Activated effector memory CD4-positive, alpha-beta T cell treated with anti-CD3 and anti-CD28 coated beads, Interleukin-2, amount 50 U/mL, for 16 hours (primary cell): Measurements from ENCODE around the gene SEMA6B.
"Not testable (repeated sequence)": the region's sequence is repeated elsewhere in the genome, so short reads cannot be mapped to it uniquely, and the experiment has no call there.

Experiments used
- DNase-seq: peaks from one replicate; pipeline ENCODE4 v3.0.0-alpha.2; 2020

Gene SEMA6B

DNA sequence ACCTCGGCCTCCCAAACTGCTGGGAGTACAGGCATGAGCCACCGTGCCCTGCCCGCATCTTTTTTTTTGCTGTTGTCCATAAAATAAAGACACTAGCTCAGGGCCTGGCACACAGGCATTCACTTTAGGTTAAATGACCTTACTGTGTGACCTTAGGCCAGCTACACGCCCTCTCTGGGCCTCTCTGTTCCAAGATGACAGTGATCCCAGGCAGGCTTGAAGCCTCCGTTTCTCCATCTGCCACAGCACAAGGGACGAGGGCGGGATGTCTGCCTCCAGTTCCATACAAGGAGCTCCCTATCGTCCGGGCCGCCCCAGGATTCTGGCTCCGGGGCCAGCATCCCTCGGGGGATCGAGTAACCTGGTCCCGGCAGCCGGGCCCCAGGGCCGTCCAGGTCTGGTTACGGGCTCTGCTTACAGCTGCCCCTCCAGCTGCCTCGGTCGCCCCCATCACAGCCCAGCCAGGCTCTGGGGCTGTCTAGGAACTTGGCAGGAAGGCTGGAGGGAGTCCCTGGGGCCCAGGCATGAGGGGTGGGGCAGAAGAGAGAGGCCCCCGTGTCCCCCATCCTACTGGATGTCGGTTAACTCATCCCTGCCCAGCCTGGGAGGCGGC is 11.9 kb upstream of the SEMA6B start:
- DNase-seq = no peak

DNA sequence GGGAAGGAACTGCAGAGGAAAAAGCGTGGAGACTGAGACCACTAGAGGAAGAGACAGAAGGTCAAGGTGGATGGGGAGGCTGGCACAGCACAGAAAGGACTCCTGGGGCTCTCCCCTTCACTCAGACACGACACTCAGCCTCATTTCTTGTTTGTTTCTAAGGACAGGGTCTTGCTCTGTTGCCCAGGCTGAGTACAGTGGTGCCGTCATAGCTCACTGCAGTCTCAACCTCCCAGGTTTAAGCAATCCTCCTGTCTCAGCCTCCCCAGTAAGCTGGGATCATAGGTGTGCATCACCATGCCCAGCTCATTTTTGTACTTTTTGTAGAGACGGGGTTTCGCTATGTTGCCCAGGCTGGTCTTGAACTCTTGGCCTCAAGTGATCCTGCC is 11.4 kb upstream of the SEMA6B start:
- no peak for DNase-seq

DNA sequence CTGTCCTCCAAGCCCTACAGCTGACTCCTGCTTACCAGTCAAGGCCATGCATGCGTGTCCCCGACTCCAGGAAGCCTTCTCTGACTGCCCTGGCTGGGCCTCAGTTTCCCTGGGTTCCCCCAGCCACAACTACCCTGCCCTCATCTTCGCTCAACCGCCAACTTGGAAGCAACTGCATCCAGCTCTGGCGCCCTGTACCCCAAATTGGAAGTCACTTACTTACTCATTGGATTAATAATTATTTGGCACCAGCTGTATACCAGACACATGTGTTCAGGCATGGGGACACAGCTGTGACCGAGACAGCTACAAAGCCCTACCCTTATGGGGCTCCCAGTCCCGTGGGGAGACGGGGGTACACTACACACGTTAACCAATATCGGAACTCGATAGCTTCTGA is 10.9 kb upstream of the SEMA6B start:
- DNase-seq = no peak

DNA sequence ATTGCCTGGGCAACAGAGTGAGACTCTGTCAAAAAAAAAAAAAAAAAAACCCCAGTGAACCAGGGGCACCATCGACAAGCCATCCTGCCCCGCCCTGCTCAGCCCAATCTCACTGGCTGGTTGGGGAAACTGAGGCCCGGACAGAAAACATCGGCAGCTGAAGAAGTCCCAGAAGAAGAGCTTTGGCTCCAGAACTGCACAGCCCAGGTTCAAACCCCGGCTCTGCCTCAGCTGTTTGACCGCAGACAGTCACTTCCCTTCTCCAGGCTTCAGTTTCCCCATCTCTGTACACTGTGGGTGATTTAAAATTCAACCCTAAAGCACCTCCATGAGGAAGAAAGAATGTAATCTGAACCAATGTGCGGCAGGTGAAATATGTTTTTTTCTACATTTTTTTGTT is 9.4 kb upstream of the SEMA6B start:
- no peak for DNase-seq

DNA sequence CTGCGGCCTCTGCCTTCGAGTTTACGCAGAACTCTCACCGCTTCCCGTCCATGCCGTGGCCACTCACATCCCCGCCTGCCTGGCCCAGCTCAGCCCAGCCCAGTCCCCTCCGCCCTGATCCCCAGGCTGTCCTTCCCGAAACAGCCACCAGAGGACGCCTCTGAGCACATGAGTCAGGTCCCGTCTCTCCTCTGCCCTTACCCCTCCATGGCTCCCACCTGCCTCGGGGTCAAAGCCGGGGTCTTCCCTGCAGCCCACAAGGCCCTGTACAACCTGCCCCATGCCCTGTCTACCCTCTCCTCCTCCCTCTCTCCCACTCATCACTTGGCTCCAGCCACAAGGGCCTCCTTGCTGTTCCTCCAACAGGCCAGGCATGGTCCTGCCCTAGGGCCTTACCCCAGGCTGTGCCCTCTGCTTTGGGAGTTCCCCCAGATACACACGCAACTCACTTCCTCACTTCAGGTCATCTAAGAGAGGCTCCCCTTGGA is 8.1 kb upstream of the SEMA6B start:
- DNase-seq = peak; percentile 85

DNA sequence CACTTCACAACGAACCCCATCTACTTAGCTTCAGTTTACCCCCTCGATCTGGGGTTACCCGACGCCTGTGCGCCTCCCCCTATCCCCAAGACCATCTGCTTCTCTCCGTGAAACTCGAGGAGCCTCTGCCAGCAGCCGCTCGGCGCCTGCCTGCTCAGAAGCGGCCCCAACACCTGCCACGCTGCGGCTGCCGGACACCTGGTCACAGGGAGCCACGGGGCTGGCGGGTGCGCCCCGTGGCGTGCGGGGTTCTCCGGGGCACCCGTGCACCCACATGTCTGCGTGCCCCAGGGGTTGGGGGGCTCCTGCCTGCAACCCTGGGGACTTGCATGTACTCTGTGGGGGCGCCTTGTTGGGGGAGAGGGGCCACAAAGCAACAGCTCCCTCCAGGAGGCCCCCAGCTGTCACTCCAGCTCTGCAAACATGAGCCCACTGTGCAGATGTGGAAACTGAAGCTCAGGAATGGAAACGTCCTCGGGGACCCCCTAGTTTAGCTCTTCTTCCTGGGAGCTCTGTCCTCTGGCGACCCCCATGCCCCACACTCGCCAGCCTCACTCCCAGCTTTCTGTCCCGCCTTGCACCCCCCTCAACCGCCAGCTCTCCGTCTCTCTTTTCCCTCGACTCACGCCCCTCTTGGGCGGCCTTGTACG is 7.0 kb upstream of the SEMA6B start:
- DNase-seq = no peak

DNA sequence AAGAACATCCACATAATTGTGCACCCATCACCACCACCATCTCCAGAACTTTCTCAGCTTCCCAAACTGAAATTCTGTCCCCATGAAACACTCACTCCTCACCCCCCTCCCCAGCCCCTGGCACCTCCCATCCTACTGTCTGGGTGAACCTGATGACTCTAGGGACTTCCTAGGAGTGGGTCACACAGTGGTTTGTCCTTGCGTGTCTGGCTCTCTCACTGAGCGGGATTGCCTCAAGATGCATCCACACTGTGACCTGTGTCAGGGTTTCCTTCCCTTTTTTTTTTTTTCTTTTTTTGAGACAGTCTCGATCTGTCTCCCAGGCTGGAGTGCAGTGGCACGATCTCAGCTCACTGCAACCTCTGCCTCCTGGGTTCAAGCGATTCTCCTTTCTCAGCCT is 4.1 kb upstream of the SEMA6B start:
- not testable (repeated sequence) for DNase-seq

DNA sequence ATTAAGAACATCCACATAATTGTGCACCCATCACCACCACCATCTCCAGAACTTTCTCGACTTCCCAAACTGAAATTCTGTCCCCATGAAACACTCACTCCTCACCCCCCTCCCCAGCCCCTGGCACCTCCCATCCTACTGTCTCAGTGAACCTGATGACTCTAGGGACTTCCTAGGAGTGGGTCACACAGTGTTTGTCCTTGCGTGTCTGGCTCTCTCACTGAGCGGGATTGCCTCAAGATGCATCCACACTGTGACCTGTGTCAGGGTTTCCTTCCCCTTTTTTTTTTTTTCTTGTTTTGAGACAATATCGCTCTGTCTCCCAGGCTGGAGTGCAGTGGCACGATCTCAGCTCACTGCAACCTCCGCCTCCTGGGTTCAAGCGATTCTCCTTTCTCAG is 2.6 kb upstream of the SEMA6B start:
- not testable (repeated sequence) for DNase-seq

DNA sequence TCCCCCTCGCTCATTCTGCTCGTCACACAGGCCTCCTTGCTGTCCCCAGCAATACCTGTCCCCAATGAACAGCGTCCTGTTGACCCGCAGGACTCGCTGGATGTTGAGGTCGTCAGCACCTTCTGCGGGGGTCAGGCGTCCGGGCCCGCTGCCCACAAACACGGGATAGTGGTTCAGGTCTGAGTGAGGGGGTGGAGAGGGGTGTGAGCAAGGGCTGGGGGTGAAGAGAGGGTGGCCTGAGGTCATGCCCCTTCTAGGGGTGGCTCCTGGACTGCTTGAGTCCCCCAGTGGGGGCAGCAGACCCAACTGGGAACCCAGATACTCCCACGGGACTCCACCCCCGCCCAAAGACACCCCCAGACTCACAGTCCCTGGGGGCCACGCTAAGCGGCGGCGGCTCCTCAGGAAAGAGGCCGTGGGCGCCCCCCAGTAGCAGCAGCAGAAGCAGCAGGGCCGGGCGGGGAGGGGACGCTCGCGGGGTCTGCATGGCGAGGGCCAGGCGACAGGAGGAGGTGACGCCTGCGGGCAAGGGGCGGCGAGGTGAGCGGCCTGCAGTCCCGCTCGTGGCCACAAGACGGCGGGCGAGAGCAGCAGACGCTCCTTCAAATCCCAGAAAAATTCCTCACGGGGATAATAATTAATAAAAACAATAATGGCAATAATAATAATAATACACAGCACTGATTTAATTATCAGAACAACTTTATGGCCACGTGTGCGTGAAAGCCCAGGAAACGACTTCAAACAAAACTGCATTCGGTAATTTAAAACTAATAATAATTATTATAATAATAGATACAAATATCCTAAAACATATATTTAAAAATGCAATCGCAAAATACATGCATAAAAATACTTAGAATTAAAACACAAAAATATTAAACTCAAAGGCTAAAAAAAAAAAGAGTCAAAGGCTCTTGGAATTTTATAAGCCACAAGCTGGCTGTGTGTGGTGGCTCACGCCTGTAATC is 1.2 kb downstream of the SEMA6B start:
- DNase-seq = peak; percentile 76

DNA sequence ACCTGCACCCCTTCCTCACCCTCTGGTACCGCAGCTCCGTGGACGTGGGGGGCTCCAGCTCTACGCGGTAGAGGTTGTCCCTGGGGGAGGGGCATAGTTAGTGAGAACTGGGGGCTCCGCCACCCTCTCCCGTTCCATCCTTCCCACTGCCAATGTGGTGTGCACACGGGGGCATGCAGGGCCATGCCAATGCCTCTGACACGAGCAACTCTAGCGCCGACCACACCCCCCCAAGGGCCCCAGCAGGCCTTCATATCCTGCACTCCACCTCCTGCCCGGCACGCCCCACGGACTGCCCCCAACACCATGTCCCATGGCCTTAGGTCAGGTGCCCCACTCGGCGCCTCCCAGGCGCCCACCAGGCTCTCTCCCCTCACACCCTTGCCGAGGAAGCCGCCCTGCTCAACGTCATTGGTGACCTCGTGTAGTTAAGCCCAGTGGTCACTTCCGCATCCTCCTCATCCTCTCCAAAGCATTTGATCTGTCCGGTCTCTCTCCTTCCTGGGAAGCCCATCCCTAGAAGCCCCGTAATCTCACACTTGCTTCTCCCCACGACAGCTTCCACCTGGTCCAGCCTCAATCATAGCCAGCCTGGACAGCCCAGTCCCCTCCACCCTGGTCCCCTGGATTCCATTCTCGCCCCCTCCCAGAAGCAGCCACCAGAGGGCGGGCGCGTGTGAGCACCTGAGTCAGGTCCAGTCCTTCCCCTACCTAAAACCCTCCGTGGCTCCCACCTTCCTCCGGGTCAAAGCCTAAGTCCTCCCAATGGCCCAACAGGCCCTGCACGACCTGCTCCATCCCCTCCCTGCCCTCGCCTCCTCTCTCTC is 2.1 kb downstream of the SEMA6B start:
- DNase-seq = no peak

DNA sequence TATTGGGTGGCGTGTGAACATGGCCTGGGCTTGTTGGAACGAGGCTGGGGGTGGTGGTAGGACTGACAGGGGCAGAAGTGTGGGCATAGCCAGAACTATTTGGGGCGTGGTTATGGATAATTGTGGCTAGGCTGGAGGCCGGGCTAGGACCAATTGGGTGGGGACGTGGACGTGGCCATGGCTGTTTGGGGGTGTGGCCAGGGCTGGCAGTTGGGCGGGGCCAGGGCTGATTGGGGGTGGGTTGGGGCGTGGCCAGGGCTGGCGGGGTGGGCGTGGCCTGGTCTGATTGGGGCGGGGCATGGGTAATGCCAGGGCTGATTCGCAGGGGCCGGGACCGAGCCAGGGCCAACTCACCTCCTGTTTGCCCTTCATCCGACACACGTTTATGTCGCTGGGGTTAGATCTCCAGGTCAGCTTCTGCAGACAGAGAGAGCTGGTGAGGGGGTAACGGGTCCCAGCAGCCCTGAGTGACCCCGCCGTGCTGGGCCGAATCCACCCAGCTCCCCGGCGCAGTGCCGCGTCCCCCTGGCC is 2.8 kb downstream of the SEMA6B start:
- peak; percentile 69 for DNase-seq

DNA sequence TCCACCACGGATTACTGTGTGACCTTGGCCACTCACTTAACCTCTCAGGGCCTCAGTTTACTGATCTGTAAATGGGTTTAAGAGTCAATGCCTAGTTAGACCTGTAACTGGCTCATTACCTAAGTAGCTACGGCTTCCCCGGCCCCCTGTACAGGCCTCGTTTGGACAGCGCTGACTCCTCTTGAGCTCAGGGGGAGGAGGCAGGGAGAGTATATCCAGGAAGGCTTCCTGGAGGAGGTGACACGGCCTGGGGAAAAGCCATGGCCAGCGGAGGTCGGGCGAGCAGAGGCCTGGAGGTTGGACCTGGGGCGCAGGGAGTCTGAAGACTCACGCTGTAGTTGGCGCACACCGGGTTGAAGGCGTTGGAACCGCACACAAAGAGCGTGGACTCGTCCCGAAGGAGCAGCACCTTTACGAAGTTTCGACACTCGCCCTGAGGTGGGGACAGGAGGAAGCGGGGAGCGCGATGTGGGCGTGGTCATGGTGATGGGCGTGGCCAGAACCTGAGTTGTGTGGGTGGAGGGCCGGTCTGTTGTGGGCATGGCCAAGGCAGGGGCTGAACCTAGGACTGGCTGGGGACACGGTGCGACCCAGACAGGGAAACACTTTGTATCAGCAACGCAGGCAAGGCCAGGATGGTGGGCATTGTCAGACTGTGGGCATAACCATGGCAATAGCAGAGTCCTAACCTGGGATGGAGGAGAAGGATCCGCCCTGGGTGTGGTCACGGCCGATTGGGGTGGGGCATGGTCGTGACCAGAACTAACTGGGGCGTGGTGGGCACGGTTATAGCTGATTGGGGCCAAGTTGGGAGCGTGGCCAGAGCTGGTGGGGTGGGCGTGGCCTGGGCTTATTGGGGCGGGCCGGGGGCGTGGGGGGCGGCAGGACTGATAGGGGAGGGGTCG is 3.6 kb downstream of the SEMA6B start:
- DNase-seq = no peak

DNA sequence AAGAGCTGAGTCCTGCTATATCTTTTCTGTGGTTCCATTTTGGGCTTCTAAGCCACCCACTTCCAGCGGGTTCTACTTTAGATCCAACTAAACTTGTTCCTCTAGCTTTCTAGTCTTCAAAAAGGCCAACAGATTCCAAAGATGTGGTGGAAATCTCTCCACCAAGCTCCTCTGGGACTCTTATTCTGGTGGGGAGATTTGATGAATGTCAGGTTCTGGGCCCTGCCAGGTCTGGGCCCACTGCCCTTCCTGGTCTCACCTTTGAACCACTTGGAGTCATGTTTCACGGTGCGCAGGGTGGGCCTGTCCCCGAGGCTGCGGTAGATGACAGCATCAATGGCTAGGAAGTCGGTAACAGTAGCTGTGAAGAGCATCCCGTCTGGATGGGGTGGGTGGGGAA is 4.8 kb downstream of the SEMA6B start:
- DNase-seq = no peak

DNA sequence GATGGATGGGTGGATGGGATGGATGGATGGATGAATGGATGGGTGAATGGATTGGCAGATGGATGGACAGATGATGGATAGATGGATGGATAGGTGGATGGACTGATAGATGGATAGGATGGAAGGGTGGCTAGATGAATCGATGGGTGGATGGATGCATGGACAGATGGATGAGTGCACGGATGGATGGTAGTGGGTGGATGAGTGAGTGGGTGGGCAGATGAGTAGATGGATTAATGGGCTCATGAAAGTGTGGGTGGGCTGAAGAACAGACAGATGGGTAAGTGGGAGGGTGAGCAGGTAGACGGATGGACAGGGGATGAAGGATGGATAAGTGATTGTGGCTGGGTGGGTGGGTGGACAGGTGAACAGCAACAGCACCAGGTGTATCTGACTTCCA is 5.7 kb downstream of the SEMA6B start:
- DNase-seq = no peak

DNA sequence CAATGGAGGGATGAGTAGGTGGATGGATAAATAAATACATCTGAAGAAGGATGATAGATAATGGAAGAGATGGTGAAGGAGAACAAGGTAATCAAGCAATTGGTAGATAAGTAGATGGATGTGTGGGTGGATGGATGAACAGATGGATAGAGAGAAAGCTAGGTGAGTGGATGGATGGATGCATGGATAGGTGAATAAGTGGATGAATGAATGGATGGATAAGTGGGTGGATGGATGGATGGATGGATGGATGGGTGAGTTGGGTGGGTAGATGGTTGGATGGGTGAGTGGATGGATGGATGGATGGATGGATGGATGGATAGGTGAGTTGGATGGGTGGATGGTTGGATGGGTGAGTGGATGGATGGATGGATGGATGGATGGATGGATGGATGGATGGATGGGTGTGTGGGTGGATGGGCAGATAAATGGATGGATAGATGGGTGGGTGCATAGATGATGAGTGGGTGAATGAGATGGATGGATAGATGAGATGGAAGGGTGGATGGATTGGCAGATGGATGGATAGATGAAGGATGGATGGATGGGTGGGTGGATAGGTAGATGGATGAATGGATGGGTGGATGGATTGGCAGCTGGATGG is 6.3 kb downstream of the SEMA6B start:
- DNase-seq = no peak

DNA sequence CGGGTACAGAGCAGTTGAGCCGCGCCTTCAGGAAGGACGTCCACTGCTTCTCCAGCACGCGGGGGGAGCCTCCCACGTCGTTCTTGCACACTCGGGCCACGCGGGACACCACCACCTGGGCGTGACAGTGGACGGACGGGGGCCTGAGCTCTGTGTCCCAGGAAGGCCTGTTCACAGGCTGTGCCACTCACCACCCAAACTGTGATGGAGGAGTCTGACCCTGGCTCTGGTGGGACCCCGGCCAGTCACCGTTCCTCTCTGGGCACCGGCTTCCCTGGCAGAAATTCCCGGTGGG is 7.0 kb downstream of the SEMA6B start:
- DNase-seq = no peak

DNA sequence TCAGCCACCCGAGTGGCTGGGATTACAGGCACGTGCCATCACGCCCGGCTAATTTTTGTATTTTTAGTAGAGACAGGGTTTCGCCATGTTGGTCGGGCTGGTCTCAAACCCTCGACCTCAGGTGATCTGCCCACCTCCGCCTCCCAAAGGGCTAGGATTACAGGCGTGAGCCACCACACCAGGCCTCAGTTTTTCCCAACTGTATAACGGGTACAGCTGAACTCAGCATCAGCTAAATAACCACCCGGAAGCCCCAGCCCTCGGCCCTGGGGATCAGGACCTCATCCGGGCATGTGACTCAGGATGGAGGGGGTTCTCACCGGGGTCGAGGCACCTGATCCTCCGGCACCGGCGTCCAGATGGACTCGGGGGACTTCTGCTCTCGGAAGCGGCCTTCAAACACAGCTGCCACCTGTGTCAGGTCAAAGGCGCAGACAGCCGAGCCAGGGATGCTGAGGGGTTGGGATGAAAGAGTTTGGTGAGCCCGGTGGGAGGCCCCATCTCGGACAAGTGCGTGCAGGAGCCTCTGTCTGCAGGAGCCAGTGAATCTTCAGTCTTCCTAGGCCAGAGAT is 8.9 kb downstream of the SEMA6B start:
- DNase-seq = no peak

DNA sequence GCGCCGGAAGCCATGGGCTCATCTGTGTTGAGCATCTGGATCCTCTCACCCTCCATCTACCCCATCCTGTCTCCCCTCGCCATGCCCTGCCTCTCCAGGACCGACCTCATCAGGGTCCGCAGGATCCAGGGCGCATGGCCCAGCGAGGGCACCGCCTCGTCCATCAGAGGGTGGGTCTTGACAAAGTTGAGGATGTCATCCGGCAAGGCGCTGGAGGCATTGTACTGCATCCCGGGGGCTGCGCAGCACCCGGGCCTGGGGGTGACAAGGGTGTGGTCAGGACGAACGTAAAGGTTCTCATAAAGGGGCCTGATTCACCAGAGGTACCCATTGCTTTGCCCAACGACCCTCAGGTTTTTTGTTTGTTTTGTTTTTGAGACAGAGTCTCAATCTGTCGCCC is 9.5 kb downstream of the SEMA6B start:
- DNase-seq = no peak

DNA sequence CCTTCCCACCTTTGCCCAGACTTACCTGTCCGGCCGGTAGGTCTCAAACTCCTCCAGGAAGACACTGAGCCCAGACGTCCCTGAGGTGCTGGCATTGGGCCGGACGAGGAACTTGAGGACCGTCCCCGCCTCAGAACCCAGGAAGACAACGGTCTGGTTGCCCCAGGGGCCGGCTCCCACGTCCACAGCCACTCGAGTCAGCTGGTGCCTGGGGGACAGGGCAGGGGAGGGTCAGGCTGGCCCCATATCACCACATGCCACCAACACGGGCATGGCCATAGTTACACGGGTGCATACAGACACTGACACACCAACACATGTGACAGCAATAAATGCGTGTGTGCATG is 11.3 kb downstream of the SEMA6B start:
- DNase-seq = no peak

DNA sequence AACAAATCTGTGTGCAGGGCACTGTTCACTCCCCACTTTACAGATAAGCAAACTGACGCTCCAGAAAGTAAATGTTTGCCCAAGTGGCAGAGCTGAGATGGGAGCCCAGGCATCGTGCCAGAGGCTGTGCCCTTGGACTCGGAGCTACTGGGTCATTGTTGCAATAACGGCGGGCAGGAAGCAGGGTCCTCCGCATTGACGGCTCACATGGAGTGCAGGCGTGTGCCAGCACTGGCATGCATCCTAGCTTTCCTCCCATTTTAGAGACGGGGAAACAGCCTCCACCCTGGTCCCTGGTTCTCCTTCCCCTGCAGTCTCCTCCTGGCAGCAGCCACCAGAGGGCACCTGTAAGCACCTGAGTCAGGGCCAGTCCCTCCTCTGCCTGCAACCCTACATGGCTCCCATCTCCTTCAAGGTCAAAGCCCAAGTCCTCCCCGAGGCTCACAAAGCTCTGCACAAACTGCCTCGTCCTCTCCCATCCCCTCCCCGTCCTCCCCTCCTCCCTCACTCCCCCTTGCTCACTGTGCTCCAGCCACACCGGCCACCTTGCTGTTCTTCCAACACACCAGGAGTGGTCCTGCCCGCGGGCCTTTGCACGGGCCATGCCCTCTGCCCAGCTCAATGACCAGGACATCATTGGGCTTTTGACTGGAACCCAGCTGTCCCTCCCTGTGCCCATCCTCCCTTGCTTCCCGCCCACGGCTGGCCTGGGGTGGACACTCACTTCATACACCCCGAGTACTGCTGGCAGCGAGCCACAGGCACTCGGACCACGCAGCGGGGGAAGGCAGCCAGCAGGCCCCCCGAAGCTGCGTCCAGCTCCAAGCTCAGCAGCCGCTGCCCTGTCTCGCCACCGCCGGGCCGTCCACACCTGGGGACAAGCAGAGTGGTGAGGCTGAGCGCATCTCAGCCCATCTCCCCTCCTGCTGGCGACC is 11.9 kb downstream of the SEMA6B start:
- no peak for DNase-seq
